Retinal pigment epithelial cell (primary cell): Measurements from ENCODE around the gene SLC6A3.
"Not testable (repeated sequence)": the region's sequence is repeated elsewhere in the genome, so short reads cannot be mapped to it uniquely, and the experiment has no call there.

Experiments used
- DNase-seq: peaks from one replicate; pipeline ENCODE4 v3.0.0-alpha.2; 2010; ENCODE audit warnings: low read depth
- H3K4me3 ChIP-seq: 2 replicates; pipeline ENCODE4 v1.5.1; 2011; ENCODE audit warnings: mild to moderate bottlenecking, low read length, control low read depth, moderate library complexity
- TF ChIP-seq, protein P1 (sequence below): conservative IDR thresholded peaks from 2 replicates; pipeline ENCODE4 v1.5.1; 2011; ENCODE audit warnings: low read depth, low read length, control low read depth, inconsistent platforms

Gene SLC6A3

DNA sequence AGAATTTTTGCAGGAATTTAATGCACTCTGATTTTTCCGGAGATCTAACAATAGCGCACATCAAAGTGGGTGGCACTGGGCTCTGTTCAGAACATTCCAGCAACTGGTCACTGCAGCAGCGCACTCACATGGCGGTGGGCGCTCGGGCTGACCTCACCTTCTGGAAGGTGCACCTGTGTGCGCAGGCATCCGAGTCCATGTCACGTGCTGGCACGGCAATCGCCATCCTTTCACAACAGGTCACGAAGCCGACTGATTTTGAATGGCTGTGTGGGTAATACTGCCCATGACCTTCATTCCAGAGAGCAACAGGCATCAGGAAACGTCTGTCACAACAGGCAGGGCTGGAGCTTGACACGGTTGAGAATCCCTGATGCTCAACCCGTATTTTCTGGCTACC is 81.7 kb downstream of the SLC6A3 start:
- no peak for DNase-seq
- TF ChIP-seq, protein P1, sequence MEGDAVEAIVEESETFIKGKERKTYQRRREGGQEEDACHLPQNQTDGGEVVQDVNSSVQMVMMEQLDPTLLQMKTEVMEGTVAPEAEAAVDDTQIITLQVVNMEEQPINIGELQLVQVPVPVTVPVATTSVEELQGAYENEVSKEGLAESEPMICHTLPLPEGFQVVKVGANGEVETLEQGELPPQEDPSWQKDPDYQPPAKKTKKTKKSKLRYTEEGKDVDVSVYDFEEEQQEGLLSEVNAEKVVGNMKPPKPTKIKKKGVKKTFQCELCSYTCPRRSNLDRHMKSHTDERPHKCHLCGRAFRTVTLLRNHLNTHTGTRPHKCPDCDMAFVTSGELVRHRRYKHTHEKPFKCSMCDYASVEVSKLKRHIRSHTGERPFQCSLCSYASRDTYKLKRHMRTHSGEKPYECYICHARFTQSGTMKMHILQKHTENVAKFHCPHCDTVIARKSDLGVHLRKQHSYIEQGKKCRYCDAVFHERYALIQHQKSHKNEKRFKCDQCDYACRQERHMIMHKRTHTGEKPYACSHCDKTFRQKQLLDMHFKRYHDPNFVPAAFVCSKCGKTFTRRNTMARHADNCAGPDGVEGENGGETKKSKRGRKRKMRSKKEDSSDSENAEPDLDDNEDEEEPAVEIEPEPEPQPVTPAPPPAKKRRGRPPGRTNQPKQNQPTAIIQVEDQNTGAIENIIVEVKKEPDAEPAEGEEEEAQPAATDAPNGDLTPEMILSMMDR: no peak
- H3K4me3 ChIP-seq: no peak overlapping the region

DNA sequence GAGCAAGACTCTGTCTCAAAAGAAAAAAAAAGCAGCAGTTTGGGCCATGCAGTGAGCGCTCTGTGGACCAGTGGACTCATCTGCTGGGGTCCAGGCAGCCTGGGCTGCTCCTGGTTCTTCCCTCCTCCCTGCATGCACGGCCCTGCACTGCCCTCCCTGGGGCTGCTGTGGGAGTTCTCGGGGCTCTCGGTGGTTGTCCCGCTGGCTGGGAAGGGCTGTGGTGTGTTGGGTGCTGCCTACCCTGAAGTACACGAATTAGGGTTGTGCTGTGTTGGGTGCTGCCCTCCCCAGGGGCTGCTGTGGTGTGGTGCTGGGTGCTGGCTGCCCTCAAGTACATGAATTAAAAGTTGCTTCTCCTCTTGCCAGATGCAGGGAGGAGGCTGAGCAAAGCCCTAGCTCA is 82.1 kb downstream of the SLC6A3 start:
- no peak overlapping the region for H3K4me3 ChIP-seq
- DNase-seq: no peak
- TF ChIP-seq, protein P1: no peak

DNA sequence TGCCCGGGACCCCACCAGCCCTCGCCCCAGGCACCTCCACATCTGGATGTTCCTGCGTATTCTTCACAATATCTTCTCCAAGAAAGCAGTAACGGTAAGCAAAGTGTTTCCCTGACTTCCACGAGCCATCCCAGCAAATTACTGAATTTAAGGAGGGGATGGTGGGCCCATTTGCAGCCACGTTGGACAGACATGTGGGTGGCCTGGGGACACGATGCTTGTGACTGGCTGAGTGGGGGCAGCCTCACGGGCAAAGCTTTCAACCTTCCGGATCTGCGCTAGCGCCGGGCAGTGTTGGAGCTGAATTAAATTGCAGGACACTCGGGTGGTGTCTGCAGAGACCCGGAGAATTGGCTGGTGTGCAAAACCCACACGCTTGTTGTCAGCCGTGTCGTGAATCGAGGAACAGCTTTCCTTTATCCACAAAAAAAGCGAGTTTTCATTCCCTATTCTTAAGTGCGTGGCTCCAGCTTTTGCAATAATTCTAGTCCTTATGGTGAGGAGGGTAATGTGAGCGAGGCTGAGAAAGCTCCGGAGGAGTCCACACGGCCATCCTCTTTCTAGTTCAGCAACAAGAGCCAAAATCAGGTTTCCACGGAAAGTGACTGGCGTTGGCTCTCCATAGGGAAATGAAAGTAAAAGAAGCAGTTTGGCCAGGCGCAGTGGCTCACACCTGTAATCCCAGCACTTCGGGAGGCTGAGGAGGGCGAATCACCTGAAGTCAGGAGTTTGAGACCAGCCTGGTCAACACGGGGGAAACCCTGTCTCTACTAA is 82.8 kb downstream of the SLC6A3 start:
- no peak for DNase-seq
- TF ChIP-seq, protein P1: no peak
- H3K4me3 ChIP-seq: no peak overlapping the region

DNA sequence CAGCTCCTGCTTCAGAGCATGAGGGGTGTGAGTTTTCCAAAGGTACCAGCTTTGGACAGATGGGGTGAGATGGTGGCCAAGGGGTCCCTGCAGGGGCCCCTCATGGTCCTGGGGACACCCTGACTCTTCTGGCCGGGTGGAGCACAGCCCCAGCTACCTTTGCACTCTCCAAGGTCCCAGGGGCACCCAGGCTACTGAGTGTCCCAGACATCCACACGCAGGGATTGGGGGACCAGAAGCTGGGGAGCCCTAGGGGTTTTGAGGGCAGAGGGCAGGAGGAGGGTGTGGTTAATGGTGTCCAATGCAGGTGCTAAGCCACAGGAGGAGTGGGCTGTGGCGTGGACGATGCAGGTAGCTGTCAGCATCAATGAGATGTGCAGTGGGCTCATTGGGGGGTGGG is 84.4 kb downstream of the SLC6A3 start:
- TF ChIP-seq, protein P1: no peak
- DNase-seq: no peak

DNA sequence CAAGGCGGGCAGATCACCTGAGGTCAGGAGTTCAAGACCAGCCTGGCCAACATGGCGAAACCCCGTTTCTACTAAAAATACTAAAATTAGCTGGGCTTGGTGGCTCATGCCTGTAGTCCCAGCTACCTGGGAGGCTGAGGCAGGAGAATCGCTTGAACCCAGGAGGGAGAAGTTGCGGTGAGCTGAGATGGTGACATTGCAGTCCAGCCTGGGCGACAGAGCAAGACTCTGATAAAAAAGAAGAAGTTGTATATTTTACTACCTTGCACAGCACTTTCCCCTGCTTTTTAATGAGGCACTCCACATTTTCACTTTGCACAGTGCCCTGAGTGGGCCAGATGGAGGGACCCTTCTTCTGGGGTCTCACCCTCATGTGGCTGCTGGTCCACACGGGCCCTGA is 84.9 kb downstream of the SLC6A3 start:
- not testable (repeated sequence) for H3K4me3 ChIP-seq, DNase-seq

More for the DNA sequence above, 84.4 kb downstream of the SLC6A3 start:
- H3K4me3 ChIP-seq: no peak overlapping the region

DNA sequence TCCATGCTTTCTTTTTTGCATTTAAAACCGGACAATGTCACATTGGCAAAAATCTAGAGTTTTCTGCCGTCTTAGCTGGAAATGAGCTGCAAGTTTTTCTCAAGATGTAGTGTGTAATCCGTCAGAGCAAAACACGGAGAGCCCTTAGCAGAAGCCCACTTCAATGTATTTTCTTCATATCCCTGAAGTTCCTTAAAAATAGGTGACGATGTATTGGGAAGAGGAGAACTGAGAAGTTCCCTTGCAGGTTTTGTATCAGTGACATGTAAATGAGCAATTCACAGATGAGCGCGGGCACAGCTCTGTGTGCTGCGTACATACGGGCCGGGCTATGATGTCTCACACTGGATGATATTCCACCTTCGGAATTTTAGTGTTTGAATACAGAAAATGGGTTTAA is 85.5 kb downstream of the SLC6A3 start:
- no peak for DNase-seq
- TF ChIP-seq, protein P1: no peak
- no peak overlapping the region for H3K4me3 ChIP-seq

DNA sequence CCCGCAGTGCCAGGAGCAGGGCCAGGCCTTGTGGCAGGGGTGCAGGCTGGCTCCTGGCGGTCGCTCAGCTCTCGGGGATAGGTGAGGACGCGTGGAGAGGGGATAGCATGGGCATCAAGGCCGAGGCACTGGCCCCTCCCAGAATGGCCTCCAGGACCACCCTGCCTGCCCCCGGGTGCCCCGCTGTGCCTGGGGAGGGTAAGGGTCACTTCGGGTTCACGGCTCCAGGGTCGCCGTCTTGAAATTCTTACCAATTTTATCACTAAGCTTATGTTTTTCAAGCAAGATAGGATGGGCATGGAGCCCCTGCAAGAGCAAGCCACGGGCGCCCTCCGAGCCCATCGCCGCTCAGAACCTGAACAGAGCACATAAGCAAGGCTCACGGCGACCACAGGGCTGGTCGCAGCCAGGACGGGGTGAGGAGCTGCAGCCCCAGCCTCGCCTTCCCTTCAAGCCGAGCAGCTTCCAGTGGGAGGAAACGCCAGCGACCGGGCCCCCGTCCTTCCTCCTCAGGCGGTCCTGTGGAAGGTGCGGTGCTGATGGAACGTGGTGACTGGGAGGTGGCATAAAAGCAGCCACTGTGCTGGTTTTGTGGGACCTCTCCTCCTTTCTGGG is 86.1 kb downstream of the SLC6A3 start:
- no peak overlapping the region for H3K4me3 ChIP-seq
- no peak for DNase-seq
- TF ChIP-seq, protein P1: no peak
